Kidney (tissue), 14 donors: ENCODE results near the gene ZNF689. TPM values are rescaled to one million over a fixed set of nuclear protein-coding genes. Genes with fewer than 3 reads are reported as not detected.

ENCODE experiments used
- DNase-seq, 5 donors: peaks; one replicate each; pipeline ENCODE4 v3.0.0-alpha.2; 2013 to 2020
- FAIRE-seq: peaks from 2 replicates; lab custom pipeline; 2012; peaks lifted over from hg19 to GRCh38; lab: Jason Lieb, UNC
- H3K27ac ChIP-seq, 2 donors: one replicate each; pipeline ENCODE4 v1.7.0; 2013; ENCODE audit warnings: low read depth in 2 of 2, low read length in 2 of 2, inconsistent platforms in 1 of 2
- H3K27me3 ChIP-seq: one replicate; pipeline ENCODE4 v1.7.1; 2013; ENCODE audit warnings: low read length, inconsistent platforms; ENCODE audit not compliant: control insufficient read depth, insufficient read depth
- H3K36me3 ChIP-seq, 3 donors: one replicate each; pipeline versions ENCODE4 v1.7.0 to v1.7.1; 2013; ENCODE audit warnings: low read length in 3 of 3, control low read depth in 1 of 3, inconsistent platforms in 1 of 3; ENCODE audit not compliant: insufficient read depth in 3 of 3, control insufficient read depth in 2 of 3
- H3K4me1 ChIP-seq, 3 donors: one replicate each; pipeline versions ENCODE4 v1.7.0 to v1.7.1; 2013; ENCODE audit warnings: low read length in 3 of 3, inconsistent platforms in 1 of 3, low read depth in 1 of 3; ENCODE audit not compliant: control insufficient read depth in 2 of 3, insufficient read depth in 2 of 3
- H3K4me3 ChIP-seq, 3 donors: one replicate each; pipeline versions ENCODE4 v1.7.0 to v1.8.1; 2013; ENCODE audit warnings: low read length in 3 of 3, control low read depth in 1 of 3, inconsistent platforms in 1 of 3
- H3K9ac ChIP-seq, 3 donors: one replicate each; pipeline versions ENCODE4 v1.7.0 to v1.7.1; 2013; ENCODE audit warnings: low read length in 3 of 3, control low read depth in 1 of 3, inconsistent platforms in 1 of 3
- H3K9me3 ChIP-seq, 3 donors: one replicate each; pipeline versions ENCODE4 v1.7.0 to v1.7.1; 2013; ENCODE audit warnings: low read length in 3 of 3, control low read depth in 1 of 3, inconsistent platforms in 1 of 3; ENCODE audit not compliant: control insufficient read depth in 2 of 3, insufficient read depth in 1 of 3
- intact Hi-C: fragments of 100-400 bp; cut with DNase I; formaldehyde crosslinking; loops from one replicate; pipeline ENCODE4 v1.11.1; 2022
- polyA plus RNA-seq: library from polyadenylated mRNA; stranded (reverse); fragments of 350-450 nt; fragmentation: Illumina TruSeq; extraction: RNeasy Lipid Tissue Mini Kit (QIAGEN cat#74804); gene quantifications from one replicate; pipeline ENCODE4 v1.2.3, GENCODE V29; 2014; ENCODE audit warnings: low read depth, low replicate concordance; ENCODE audit not compliant: insufficient read depth
- total RNA-seq: library from RNA; stranded (reverse); fragmentation: NEBNext Ultra II Directional; extraction: Animal tissue kit (Norgen Biotek cat#: 25700); gene quantifications from one replicate; pipeline ENCODE4 v1.2.1, GENCODE V29; 2021
- TF ChIP-seq, protein P1 (sequence below): IDR thresholded peaks from 3 replicates; pipeline ENCODE4 v1.5.1; 2012; ENCODE audit warnings: mild to moderate bottlenecking, moderate library complexity, borderline replicate concordance; ENCODE audit not compliant: insufficient read depth; ENCODE audit errors: extremely low read depth
- donor health status: control.
- donor health status: control.
- donor health status: control.
- donor health status: control.
- donor health status: control.
- donor health status: DM: yes; HTN: yes; CAD: no.
- donor health status: Normal renal cell carcinoma (clear cell type).

ZNF689 gene
- total and polyA plus RNA-seq, 2 donors from 2014 or later = 3.9 to 9.0 TPM

DNA sequence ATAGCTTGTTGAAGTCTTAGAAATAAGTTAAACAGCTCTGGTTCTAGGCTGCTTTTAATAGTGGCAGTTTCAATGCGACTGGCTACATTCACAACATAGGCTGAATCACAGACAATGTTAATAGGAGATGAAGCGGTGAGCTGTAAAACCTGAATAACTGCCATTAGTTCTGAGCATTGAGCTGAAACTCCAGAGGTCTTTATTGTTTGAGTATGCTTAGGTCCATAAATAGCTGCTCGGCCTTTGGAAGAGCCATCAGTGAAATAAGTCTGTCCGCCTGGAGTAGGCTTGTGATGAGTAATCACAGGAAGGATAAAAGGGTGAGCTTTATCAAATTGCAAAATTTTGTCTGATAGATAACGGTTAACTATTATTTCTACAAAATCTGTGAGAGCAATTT, 9.4 kb upstream of the ZNF689 start:
- peaks cover 11 to 29% (median 12%) of the 10 kb centered on the region in 3 donors for H3K4me1 ChIP-seq
- TF ChIP-seq, protein P1, sequence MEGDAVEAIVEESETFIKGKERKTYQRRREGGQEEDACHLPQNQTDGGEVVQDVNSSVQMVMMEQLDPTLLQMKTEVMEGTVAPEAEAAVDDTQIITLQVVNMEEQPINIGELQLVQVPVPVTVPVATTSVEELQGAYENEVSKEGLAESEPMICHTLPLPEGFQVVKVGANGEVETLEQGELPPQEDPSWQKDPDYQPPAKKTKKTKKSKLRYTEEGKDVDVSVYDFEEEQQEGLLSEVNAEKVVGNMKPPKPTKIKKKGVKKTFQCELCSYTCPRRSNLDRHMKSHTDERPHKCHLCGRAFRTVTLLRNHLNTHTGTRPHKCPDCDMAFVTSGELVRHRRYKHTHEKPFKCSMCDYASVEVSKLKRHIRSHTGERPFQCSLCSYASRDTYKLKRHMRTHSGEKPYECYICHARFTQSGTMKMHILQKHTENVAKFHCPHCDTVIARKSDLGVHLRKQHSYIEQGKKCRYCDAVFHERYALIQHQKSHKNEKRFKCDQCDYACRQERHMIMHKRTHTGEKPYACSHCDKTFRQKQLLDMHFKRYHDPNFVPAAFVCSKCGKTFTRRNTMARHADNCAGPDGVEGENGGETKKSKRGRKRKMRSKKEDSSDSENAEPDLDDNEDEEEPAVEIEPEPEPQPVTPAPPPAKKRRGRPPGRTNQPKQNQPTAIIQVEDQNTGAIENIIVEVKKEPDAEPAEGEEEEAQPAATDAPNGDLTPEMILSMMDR = no peak
- no peak overlapping the region for H3K9ac ChIP-seq
- peak in 2 of 5 donors; percentile 79 to 83 for DNase-seq
- H3K4me3 ChIP-seq = peak overlapping the region in 1 of 3 donors; percentile 30
- H3K27ac ChIP-seq = peak overlapping the region in 1 of 2 donors; percentile 16
- intact Hi-C loops = no loop called here
- no peaks in the 10 kb centered on the region for H3K36me3 ChIP-seq
- no peak for FAIRE-seq
- no peaks in the 10 kb centered on the region for H3K27me3 ChIP-seq
- H3K9me3 ChIP-seq = no peaks in the 10 kb centered on the region

DNA sequence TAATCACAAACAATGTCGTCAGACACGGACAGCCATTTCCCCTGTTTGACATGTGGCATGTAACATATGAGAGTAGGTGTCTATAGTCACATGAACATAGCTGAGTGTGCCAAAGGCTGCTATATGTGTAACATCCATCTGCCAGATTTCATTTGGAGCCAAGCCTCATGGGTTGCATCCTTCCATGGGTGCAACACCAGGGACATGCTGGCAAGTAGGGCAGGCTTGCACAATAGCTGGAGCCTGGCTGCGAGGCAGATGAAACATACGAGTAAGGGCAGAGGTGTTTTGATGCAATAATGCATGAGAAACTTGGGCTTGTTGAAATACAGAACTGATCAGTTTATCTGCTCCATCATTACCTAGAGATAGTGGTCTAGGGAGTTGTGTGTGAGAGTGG, 9.0 kb upstream of the ZNF689 start:
- no peak overlapping the region for H3K9ac ChIP-seq
- H3K27me3 ChIP-seq = no peaks in the 10 kb centered on the region
- H3K4me3 ChIP-seq = peak overlapping the region in 1 of 3 donors; percentile 30
- TF ChIP-seq, protein P1 = no peak
- peak in 1 of 5 donors; percentile 16 for DNase-seq
- peaks cover 11 to 29% (median 12%) of the 10 kb centered on the region in 3 donors for H3K4me1 ChIP-seq
- peak overlapping the region in 1 of 2 donors; percentile 16 for H3K27ac ChIP-seq
- intact Hi-C loops = no loop called here
- H3K36me3 ChIP-seq = no peaks in the 10 kb centered on the region
- no peak for FAIRE-seq
- H3K9me3 ChIP-seq = no peaks in the 10 kb centered on the region

GRCh38 chr16:30615358-30616091, 5.3 kb upstream of the ZNF689 start:
- peak in 2 of 5 donors; percentile 38 to 56 for DNase-seq

More at GRCh38 chr16:30615358-30616091, 5.3 kb upstream of the ZNF689 start:
- H3K27ac ChIP-seq = no peak overlapping the region
- no peaks in the 10 kb centered on the region for H3K9me3 ChIP-seq
- no peak for FAIRE-seq
- no peak overlapping the region for H3K4me3 ChIP-seq
- H3K9ac ChIP-seq = no peak overlapping the region
- H3K36me3 ChIP-seq = no peaks in the 10 kb centered on the region
- intact Hi-C loops = no loop called here
- no peaks in the 10 kb centered on the region for H3K27me3 ChIP-seq
- TF ChIP-seq, protein P1 = no peak
- peaks cover 4 to 29% (median 9%) of the 10 kb centered on the region in 3 donors for H3K4me1 ChIP-seq
